Putamen (tissue), 1 donor: ENCODE measurements around the gene MRGPRX4.
"Not testable (repeated sequence)": the region's sequence is repeated elsewhere in the genome, so short reads cannot be mapped to it uniquely, and the experiment has no call there.

Experiments
- DNase-seq: peaks from one replicate; pipeline ENCODE4 v3.0.0-alpha.2; 2016; ENCODE audit warnings: low spot score

The MRGPRX4 gene

GRCh38 chr11:18172666-18173065, at the start of gene MRGPRX4:
Gene MRGPRX4, plus strand, starts transcription at chr11:18172837. Its CDS starts 420 bp downstream, at chr11:18173257.
- DNase-seq: no peak

GRCh38 chr11:18131115-18131514, 41.5 kb upstream of the MRGPRX4 start:
- DNase-seq: not testable (repeated sequence)

DNA sequence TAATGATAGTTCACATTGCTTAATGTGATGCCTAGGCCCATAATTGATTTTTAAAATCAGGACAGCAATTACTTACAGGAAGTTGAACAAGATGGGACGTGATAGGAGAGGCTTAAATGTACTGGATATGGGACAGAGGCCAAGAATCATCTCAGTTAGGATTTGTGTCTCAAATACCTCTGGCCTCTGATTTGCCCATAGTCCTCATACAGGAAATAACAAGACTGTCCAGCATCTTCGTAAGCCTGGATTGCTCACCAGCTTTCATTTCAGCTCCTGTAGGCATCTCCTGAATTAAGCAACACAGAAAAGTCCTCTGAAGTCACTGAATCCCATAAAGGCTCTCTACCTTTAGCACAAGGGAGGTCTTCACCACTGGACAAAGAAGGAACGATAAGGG, 40.3 kb upstream of the MRGPRX4 start, which contains the start of gene MRGPRX3:
TSS of gene MRGPRX3 (plus strand) at position 231 of the 400 bp plus-strand sequence. CDS start 4,632 bp downstream, outside the sequence.
- DNase-seq: no peak

DNA sequence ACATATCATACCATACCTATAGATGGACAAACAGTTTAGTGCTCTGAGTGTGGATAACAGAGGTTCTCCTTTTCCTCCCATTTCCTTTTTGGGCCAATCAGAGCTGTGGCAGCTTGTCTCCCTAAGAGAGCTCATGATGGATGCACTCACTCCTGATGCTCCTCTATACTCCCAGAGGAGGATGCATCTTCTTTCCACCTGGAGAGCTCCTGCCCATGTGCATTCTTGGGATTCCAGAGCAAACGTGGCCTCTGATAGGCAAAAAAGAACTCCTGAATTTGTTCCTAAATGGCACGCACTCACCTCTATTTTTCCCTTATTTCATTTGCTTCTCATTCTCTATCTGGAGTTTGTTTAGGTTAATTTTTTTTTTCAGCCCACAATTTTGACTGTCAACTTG, 37.3 kb upstream of the MRGPRX4 start:
- DNase-seq: no peak

DNA sequence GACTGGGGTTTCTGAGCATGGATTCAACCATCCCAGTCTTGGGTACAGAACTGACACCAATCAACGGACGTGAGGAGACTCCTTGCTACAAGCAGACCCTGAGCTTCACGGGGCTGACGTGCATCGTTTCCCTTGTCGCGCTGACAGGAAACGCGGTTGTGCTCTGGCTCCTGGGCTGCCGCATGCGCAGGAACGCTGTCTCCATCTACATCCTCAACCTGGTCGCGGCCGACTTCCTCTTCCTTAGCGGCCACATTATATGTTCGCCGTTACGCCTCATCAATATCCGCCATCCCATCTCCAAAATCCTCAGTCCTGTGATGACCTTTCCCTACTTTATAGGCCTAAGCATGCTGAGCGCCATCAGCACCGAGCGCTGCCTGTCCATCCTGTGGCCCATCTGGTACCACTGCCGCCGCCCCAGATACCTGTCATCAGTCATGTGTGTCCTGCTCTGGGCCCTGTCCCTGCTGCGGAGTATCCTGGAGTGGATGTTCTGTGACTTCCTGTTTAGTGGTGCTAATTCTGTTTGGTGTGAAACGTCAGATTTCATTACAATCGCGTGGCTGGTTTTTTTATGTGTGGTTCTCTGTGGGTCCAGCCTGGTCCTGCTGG, 35.3 kb upstream of the MRGPRX4 start:
- no peak for DNase-seq

GRCh38 chr11:18140145-18140544, 32.5 kb upstream of the MRGPRX4 start:
- no peak for DNase-seq

GRCh38 chr11:18144243-18144642, 28.4 kb upstream of the MRGPRX4 start:
- DNase-seq: no peak

DNA sequence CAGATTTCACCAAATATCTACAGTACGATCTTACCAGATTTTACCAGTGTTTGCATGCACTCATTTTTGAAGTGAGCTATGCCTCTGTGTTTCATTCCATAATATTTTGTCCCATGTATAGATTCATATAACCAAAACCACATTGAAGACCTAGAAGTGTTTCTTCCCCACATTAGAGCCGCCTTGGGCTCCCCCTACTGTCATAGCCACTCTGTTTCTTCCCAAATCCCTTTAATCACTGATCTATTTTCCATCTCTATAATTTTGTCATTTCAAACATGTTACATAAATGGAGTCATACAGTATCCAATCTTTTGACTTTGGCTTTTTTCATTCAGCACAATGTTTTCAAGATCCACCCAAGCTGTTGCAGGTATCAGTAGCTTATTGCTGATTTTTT, 27.6 kb upstream of the MRGPRX4 start:
- no peak for DNase-seq

DNA sequence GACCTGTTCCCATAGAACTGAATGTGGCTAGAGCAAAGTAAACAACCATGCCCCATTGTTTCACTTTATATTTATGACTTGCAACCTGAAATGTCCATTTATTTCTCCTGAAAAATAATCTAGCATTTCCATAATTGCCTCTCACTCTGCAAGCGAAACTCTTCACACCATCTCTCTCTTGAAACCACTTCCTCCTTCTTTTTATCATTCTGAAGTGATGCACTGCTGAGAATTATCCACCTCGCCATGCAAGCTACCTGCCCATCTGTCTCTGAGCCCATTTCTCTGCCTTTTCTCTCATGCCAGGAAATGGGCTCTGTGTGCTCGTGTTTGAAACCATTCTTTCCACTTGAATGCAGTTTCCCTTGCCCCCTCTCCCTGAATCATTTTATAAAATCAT, 26.8 kb upstream of the MRGPRX4 start:
- no peak for DNase-seq

GRCh38 chr11:18151581-18151980, 21.1 kb upstream of the MRGPRX4 start:
- DNase-seq: no peak

GRCh38 chr11:18168372-18168771, 4.3 kb upstream of the MRGPRX4 start:
- no peak for DNase-seq

DNA sequence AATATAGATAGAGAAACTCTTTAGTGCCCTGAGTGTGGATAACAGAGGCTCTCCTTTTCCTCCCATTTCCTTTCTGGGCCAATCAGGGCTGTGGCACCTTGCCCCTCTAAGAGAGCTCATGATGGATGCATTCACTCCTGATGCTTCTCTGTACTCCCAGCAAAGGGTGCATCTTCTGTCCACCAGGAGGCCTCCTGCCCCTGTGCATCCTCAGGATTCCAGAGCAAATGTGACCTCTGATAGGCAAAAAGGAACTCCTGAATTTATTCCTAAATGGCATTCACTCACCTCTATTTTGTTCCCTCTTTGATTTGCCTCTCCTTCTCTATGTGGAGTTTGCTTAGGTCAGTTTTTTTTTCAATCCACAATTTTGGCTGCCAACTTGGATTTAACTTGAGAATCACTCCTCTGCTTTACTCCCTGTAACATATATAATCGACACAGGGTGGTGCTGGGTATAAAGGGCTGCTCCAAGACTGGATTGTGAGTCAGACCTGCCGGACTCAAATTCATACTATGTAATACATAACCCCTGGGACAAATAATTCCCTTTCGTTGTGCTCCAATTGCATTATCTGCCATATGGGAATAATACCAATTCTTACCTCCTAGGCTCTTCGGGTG, 1.1 kb upstream of the MRGPRX4 start:
- no peak for DNase-seq

DNA sequence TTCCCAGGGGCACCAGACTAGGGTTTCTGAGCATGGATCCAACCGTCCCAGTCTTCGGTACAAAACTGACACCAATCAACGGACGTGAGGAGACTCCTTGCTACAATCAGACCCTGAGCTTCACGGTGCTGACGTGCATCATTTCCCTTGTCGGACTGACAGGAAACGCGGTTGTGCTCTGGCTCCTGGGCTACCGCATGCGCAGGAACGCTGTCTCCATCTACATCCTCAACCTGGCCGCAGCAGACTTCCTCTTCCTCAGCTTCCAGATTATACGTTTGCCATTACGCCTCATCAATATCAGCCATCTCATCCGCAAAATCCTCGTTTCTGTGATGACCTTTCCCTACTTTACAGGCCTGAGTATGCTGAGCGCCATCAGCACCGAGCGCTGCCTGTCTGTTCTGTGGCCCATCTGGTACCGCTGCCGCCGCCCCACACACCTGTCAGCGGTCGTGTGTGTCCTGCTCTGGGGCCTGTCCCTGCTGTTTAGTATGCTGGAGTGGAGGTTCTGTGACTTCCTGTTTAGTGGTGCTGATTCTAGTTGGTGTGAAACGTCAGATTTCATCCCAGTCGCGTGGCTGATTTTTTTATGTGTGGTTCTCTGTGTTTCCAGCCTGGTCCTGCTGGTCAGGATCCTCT, 709 bp downstream of the MRGPRX4 start:
- no peak for DNase-seq

DNA sequence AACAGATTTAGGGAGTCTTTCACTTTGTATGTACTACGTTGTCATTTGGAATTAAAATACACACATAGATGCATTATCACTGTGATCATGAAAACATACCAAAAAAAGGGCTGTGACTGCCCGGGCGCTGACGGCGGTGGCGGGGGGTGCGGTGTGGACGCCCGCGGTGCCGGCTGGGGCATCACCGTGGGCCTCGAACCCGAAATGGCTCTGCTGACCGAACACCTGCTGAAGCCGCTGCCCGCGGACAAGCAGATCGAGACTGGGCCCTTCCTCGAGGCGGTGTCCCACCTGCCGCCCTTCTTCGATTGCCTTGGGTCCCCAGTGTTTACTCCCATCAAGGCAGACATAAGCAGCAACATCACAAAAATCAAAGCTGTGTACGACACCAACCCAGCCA, 16.2 kb downstream of the MRGPRX4 start:
- DNase-seq: no peak

GRCh38 chr11:18189476-18190245, 17.0 kb downstream of the MRGPRX4 start:
- not testable (repeated sequence) for DNase-seq

GRCh38 chr11:18191376-18191775, 18.7 kb downstream of the MRGPRX4 start:
- peak; percentile 2 for DNase-seq

DNA sequence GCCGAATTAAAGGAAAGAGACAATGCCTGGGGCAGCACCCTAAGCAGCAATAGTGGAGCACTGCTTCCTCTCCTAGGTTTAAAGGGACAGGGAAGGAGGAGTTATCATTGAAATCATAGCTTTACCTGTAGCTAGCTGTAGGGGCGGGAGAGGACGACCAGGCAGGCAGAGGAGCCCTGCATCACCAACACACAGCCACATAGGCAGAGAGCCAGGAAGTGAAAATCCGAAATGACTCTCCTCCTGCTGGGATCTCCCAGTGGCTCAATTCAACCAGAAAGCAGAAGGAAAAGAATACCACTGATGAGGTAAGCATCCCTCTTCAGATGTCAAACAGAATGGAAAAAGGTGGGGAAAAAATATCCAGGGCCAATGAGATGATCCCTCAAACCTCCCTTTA, 20.4 kb downstream of the MRGPRX4 start:
- DNase-seq: no peak

- DNase-seq: no peak
Observed at GRCh38 chr11:18196532-18196931, 23.9 kb downstream of the MRGPRX4 start.

DNA sequence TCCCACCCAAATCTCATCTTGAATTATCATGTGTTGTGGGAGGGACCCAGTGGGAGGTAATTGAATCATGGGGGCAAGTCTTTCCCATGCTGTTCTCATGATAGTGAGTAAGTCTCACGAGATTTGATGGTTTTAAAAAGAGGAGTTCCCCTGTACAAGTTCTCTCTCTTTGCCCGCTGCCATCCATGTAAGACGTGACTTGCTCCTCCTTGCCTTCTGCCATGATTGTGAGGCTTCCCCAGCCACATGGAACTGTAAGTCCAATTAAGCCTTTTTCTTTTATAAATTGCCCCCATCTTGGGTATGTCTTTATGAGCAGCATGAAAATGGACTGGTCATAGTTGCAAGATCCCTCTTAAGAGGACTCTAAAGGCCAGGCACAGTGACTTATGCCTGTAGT, 25.1 kb downstream of the MRGPRX4 start:
- DNase-seq: not testable (repeated sequence)

- no peak for DNase-seq
Observed at GRCh38 chr11:18203723-18204122, 31.1 kb downstream of the MRGPRX4 start.

DNA sequence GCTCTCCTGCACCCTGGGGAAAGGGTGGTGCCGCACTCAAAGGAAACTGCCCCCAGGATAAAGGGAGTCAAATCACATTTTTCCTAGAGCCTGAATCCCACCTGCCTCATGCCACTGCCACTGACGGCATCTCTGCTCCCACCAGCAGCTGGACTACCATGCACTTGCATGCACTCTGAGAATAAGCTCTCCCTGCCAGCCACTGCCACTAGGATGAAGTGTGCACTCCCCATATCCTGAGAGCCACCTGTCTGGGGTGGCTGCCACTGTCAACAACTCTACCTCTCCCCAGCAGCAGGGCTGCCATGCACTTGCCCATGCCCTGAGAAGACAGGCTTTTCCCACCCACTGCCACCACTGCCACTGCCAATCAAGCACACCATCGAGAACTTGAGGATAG, 31.6 kb downstream of the MRGPRX4 start:
- DNase-seq: no peak

DNA sequence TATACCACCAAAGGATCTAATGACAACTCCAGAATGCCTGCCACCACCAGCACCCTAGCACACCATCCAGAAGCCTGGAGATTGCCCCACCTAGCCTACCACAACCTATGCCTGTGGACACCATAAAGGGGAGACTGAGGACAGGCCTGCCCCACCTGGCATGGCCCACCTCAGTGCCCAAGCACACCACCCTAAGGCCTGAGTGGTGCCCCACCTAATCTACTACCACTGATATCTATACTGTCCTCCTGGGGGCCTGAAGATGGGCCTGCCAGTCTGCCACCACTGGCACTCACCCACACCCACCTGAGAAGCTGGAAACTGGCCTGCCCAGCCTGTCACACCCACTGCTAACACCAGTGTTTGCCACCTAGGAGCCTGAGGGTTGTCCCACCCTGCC, 32.1 kb downstream of the MRGPRX4 start:
- no peak for DNase-seq

DNA sequence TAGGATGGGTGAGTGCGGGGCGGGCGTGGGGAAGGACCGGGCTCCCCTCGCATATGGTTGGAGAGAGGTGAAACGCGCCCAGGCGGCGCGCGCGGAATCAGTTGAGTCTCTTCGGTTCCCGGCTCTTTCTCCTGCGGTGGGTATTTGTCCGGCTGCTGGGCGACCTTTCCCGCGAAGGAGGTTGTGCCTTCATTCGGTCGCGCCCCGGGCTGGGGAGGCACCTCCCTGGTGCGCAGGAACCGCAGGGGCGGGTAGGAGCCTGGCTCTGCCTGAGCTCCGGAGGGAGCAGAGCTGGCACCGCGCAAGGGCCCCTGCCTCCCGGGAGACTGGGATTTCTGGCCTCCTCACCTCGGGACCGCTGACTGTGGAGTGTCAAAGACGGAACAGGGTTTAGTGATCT, 36.4 kb downstream of the MRGPRX4 start:
- no peak for DNase-seq
